Measurements from ENCODE around the gene MINDY1. TPM values are rescaled to one million over a fixed set of nuclear protein-coding genes. Genes with fewer than 3 reads are reported as not detected.

Gene MINDY1
- total and polyA plus RNA-seq, 9 of the 15 experiments (the other 6 are each of a cell fraction or from before 2014, with no cell fraction given) = 0.49 to 11.0 (median 6.0) TPM

- TF ChIP-seq ZKSCAN8 (CRISPR knock-in tag; IDR thresholded peaks at IDR 0.05) (peak; percentile 43; the same call in 1 of the 2 replicates), RBFOX2 (IDR thresholded peaks at IDR 0.05; ENCODE audit: low read depth, low read length) (peak; percentile 64), CHD1 (IDR thresholded peaks at IDR 0.05; ENCODE audit: low read length) (no peak), HNRNPH1 (optimal IDR thresholded peaks at IDR 0.05; ENCODE audit: low read depth, low read length) (no peak), NFXL1 (CRISPR knock-in tag; IDR thresholded peaks at IDR 0.05) (no peak), NCOR1 (IDR thresholded peaks at IDR 0.05) (peak; percentile 92), ZNF75A (CRISPR knock-in tag; IDR thresholded peaks at IDR 0.05) (0 out of 2 replicates have a peak, but pooled peaks have one; percentile 31), RFX1 (IDR thresholded peaks at IDR 0.05) (no peak), POLR2AphosphoS5 (IDR thresholded peaks at IDR 0.05; ENCODE audit: control insufficient read depth, insufficient read depth, low read depth, low read length) (peak; percentile 66), YY1 (IDR thresholded peaks at IDR 0.05; ENCODE audit: borderline replicate concordance in 1 of 3, control insufficient read depth in 1 of 3, extremely low read depth in 1 of 3, insufficient read depth in 3 of 3, insufficient read length in 1 of 3, insufficient replicate concordance in 2 of 3, low read depth in 1 of 3, low read length in 2 of 3) (peak in 1 of 3 experiments; percentile 8), ZNF3 (CRISPR knock-in tag; IDR thresholded peaks at IDR 0.05) (no peak), NRF1 (conservative IDR thresholded peaks at IDR 0.05 in 1 of 2, IDR thresholded peaks at IDR 0.05 in 1 of 2) (peak; percentile 23 to 33; a peak in 2 of 4 replicates), KDM2B (CRISPR knock-in tag; IDR thresholded peaks at IDR 0.05) (no peak), VEZF1 (CRISPR knock-in tag; IDR thresholded peaks at IDR 0.05) (peak; percentile 93), SRSF7 (optimal IDR thresholded peaks at IDR 0.05; ENCODE audit: low read depth, low read length) (no peak), ZNF785 (CRISPR knock-in tag; IDR thresholded peaks at IDR 0.05) (no peak), RHOXF2B (CRISPR knock-in tag; conservative IDR thresholded peaks at IDR 0.05) (no peak), ZNF12 (CRISPR knock-in tag; IDR thresholded peaks at IDR 0.05) (no peak), IRF2 (CRISPR knock-in tag; IDR thresholded peaks at IDR 0.05) (no peak), CBX2 (IDR thresholded peaks at IDR 0.05; ENCODE audit: insufficient read depth, low read length, poor library complexity, severe bottlenecking) (no peak), KAT2B (IDR thresholded peaks at IDR 0.05; ENCODE audit: low read depth, low read length) (no peak), ZNF316 (IDR thresholded peaks at IDR 0.05) (0 out of 2 replicates have a peak, but pooled peaks have one; percentile 8), KDM1A (IDR thresholded peaks at IDR 0.05) (peak; percentile 73 to 87), ZBTB17 (CRISPR knock-in tag; IDR thresholded peaks at IDR 0.05) (peak; percentile 63; the same call in 1 of the 2 replicates), MAFK (IDR thresholded peaks at IDR 0.05; ENCODE audit: low read length) (peak; percentile 26; the same call in 1 of the 2 replicates), RBM14 (IDR thresholded peaks at IDR 0.05; ENCODE audit: borderline replicate concordance, insufficient read depth, low read depth, low read length) (no peak), ILK (tag; IDR thresholded peaks at IDR 0.05; ENCODE audit: borderline replicate concordance, low read depth) (no peak)
Observed at GRCh38 chr1:150976879-150977694, 29.6 kb downstream of the MINDY1 start (continued).

Measured in K562 (cell line).